IPS-18c (cell line): ENCODE data around the gene WWC2.
"Not testable (repeated sequence)": the region's sequence is repeated elsewhere in the genome, so short reads cannot be mapped to it uniquely, and the experiment has no call there.

Experiments used
- H3K4me3 ChIP-seq: 2 replicates; pipeline ENCODE4 v1.7.0; 2013; ENCODE audit warnings: low read depth, mild to moderate bottlenecking, low read length, moderate library complexity; ENCODE audit not compliant: insufficient read depth
- H3K9me3 ChIP-seq: one replicate; pipeline ENCODE4 v1.6.1; 2013; ENCODE audit warnings: mild to moderate bottlenecking, low read length, moderate library complexity; ENCODE audit not compliant: control insufficient read depth, insufficient read depth

WWC2 gene

DNA sequence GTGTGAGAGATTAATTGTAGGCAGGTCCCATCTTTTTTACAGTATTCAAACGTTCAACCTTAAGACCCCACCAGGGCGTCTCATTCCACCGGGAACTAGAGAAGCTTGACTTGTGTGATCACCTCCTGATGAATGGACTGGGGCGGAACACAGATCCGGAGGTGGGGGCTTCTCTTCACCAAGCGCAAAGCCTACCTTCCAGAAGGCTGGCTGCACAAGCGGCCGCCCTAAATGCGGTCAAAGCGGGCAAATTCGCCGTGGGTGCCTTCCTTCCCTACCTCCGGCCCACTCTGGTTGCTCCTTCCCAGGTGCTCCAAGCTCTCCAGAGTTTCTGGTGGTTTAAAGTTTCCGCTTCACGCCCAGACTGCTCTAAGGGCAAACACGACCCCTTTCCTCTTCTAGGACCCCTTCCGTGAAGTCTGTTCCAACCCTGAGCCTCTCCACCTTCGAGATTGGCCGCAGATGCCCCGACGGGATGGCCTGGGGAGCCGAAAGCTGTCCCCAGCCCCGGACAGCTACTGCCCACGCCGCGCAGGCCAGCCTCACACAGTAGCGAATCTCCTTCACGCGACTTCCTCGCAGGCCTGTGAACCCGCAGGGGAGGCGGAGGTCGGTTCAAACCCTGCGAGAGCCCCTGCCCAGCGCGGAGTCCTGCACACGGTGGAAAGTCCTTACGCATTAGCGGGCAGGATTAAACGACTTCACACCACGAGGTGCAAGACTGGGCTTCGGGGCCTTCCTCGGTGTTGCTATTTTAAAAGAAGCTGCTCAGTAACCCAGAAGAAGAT lies 1.6 kb upstream of the WWC2 start:
- H3K4me3 ChIP-seq, result peak overlapping the region; percentile 89
- H3K9me3 ChIP-seq, result no peaks in the 10 kb centered on the region

- Histone ChIP-seq H3K9me3 (no peaks in the 10 kb centered on the region), H3K4me3 (peak overlapping the region; percentile 89)
Measured at GRCh38 chr4:183098019-183098722, 886 bp upstream of the WWC2 start.

GRCh38 chr4:183099537-183100297 lies 660 bp downstream of the WWC2 start:
- peak overlapping the region; percentile 89 for H3K4me3 ChIP-seq
- no peaks in the 10 kb centered on the region for H3K9me3 ChIP-seq

DNA sequence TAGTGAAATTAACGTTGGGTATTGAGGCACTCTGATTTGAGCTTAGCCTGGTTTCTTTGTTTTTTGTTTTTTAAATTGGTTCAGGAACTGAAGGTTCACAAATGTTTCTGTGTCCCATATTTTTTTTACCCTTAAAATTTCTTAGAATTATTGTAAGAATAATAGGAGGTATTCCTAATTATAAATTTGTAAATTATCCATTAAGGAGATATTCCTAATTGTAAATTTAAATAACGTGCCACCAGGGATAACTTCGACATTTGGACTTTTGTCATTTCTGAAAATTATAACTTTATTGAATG lies 1.2 kb downstream of the WWC2 start:
- Histone ChIP-seq H3K9me3 (no peaks in the 10 kb centered on the region), H3K4me3 (peak overlapping the region; percentile 89)

GRCh38 chr4:183100827-183101226 lies 1.8 kb downstream of the WWC2 start:
- Histone ChIP-seq H3K4me3 (peak overlapping the region; percentile 4), H3K9me3 (no peaks in the 10 kb centered on the region)

GRCh38 chr4:183101956-183102480 lies 3.0 kb downstream of the WWC2 start:
- Histone ChIP-seq H3K4me3 (no peak overlapping the region; the same call in 1 of the 2 replicates), H3K9me3 (no peaks in the 10 kb centered on the region)

DNA sequence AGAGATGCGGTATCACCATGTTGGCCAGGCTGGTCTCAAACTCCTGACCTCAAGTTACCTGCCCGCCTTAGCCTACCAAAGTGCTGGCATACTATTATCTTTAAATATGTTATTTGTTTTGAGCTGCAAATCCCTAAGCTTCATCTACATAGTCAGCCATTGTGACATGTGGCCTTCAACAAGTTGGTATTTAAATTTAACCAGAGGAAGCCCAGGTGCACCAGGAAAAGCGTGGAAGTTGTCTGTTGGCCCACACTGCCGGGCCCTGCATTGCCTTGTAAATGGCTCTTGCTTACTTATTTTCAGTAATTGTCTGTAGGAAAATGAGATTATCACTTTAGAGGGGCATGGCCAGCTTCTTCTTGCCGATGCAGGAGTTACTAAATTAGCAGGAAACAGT lies 6.0 kb downstream of the WWC2 start:
- H3K4me3 ChIP-seq, result no peak overlapping the region

GRCh38 chr4:183106839-183107238 lies 7.8 kb downstream of the WWC2 start:
- H3K4me3 ChIP-seq, result no peak overlapping the region
- H3K9me3 ChIP-seq, result no peaks in the 10 kb centered on the region

More for the DNA sequence above, 6.0 kb downstream of the WWC2 start:
- H3K9me3 ChIP-seq, result no peaks in the 10 kb centered on the region

- Histone ChIP-seq H3K4me3 (no peak overlapping the region), H3K9me3 (no peaks in the 10 kb centered on the region)
Measured at GRCh38 chr4:183107891-183108459, 8.9 kb downstream of the WWC2 start.

DNA sequence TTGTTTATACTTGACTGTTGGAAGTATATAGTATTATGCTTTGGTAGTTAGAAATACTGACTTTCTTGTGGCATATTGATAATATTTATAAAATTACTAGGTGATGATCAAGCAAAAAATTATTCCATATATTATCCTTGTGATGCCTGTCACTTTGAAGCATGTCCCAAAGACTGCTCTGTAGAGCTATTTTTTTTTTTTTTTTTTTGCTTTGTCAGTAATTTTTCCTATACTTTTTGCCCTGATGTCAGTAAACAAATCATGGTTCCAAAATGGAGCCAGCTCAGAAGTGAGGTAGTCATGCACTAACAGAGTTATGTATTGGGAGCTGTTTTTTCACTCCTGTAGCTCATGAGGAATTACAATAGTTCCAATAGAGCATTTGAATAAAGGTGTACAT lies 11.2 kb downstream of the WWC2 start:
- no peaks in the 10 kb centered on the region for H3K9me3 ChIP-seq
- no peak overlapping the region for H3K4me3 ChIP-seq

DNA sequence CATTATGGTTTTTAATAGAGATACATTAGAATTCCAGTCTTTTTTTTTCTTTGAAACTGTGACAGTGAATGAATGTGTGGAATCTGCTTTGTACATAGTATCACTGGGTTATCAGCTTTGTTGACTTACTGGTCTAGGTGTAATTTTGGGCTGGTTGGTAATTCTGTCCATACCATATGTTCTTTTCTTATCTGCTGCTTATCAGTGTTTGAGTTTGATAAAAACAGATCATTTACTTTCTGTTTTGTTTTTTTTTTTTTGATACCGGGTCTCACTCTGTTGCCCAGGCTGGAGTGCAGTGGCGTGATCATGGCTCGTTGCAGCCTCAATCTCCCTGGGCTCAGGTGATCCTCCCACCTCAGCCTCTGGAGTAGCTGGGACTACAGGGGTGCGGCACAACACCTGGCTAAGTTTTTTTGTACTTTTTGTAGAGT lies 12.4 kb downstream of the WWC2 start:
- H3K9me3 ChIP-seq, result no peaks in the 10 kb centered on the region
- no peak overlapping the region for H3K4me3 ChIP-seq

DNA sequence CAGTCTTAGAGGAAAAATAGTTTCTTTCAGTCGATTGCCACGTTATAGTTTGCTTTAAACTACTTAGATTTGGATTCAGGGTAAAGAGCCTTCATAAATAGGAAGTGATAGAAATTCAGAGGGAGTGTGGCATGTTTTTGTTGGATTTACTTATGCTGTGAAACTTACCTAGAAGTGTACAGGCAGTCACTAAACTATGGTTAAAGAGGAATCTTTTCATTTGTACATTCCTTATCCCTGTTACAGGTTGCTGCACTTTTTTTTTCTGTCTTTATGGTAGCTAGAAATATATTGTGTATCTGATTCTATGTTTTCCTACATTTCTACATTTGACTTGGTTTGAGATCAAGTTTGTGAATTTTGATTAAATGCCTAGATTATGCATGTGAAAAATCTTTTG lies 19.1 kb downstream of the WWC2 start:
- Histone ChIP-seq H3K9me3 (no peaks in the 10 kb centered on the region), H3K4me3 (no peak overlapping the region)

DNA sequence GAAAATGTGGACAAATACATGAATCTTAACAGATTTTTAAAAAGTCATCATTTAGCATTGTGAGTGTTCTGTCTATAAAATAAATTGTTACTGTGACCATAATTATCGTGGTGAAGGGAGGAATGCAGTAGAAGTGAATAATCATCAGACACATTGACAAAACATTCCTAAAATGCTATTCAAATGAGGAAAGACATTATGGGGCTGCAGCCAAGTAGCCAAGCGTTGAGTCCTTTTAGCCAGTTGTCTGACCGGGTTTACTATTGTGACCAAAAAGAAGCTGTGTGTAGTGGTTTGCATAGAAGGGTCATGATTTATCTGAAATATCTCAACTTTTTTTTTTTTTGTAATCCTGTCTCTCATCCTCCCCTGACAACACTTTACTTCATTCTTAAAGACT lies 19.5 kb downstream of the WWC2 start:
- H3K4me3 ChIP-seq, result no peak overlapping the region
- no peaks in the 10 kb centered on the region for H3K9me3 ChIP-seq

- not testable (repeated sequence) for H3K4me3 ChIP-seq, H3K9me3 ChIP-seq
Measured at GRCh38 chr4:183121660-183122059, 22.6 kb downstream of the WWC2 start.

DNA sequence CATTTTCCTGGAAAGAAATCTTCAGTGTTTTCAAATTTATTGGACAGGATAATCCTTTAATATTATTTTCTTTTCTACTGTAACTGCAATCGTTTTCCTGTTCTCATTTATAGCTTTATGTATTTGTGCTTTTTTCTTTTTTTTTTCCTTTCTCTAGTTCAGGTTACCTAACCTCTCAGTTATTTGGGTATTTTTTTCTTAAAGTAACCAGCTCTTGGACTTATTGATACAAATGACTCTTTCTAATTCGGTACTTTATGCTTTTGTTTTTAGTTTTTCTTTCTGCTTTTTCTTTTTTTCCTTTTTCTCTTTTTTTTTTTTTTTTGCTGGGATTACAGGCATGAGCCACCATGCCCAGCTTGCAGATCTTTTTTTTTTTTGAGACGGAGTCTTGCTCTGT lies 25.2 kb downstream of the WWC2 start:
- H3K9me3 ChIP-seq, result no peaks in the 10 kb centered on the region
- no peak overlapping the region for H3K4me3 ChIP-seq

DNA sequence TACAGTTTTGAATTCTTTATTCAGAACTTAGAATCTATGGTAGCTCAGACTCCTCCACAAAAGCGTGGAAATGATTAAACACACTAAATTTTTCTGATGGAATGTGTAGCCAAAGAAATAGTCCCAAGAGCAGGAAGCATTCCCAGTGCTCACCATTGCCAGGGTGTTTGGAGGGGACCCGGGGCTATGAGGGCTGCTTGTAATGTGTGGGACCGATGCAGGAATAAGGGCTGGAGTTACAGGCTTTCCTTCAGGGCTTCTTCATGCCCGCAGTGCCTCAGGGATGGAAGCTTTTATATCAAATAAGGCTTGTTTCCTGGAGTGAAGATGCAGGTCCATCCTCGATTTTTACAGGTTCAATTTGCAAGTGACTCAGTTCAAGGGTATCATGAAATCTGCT lies 25.8 kb downstream of the WWC2 start:
- no peaks in the 10 kb centered on the region for H3K9me3 ChIP-seq
- no peak overlapping the region for H3K4me3 ChIP-seq

DNA sequence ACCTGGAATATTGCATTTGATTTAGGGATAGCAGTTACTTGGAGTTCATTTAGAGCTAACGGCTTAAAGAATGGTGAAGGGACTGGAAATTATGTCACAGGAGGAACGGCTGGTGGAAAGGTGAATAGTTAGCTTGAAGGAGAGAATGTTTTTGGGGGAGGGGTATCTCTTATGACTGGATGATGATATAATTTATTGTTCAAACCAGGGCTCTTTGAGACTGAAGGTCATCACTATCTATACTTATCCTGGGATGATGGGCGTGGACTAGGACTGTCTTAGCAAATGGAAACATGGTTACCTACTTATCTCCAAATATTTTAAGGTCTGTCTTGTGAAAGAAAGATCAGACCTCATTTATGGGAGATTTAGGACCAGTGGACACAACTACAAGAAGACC lies 30.1 kb downstream of the WWC2 start:
- no peak overlapping the region for H3K4me3 ChIP-seq
- H3K9me3 ChIP-seq, result no peaks in the 10 kb centered on the region
